ENCODE data around the gene HOXA3. TPM values are rescaled to one million over a fixed set of nuclear protein-coding genes. Genes with fewer than 3 reads are reported as not detected.

The HOXA3 gene
- total and polyA plus RNA-seq, 2 donors (not counting 1 experiment from before 2014, with no cell fraction given): 0.68 to 1.5 TPM

DNA sequence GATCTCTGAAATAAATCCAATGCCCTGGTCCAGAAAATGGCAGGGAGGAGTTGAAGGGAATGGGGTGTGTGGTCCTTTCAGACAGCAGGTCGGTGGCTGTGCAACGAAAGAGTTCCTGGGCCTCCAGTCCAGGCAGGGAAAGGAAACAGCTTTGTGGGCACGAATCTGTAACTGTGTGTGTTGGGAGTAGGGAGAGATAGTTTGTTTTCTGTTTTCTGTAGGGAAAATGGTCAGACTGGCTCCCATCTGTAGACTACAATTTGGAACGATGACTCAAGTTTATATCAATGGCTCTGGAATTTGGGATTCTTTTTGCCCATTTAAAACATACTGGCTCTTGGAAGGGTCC lies 15.5 kb upstream of the HOXA3 start:
- no peak overlapping the region for H3K4me3 ChIP-seq (replicated peaks in 1 of 4; ENCODE audit: control extremely low read depth in 1 of 4, insufficient read depth in 1 of 4, low read depth in 3 of 4, low read length in 4 of 4)
- no peak overlapping the region for H3K4me2 ChIP-seq (ENCODE audit: extremely low read depth, insufficient read depth, low read length)
- DNase-seq (ENCODE audit: low read depth in 2 of 2): no peak
- no peak for TF ChIP-seq EZH2 (IDR thresholded peaks at IDR 0.05; ENCODE audit: low read length, missing control alignments)
- TF ChIP-seq, protein P1, sequence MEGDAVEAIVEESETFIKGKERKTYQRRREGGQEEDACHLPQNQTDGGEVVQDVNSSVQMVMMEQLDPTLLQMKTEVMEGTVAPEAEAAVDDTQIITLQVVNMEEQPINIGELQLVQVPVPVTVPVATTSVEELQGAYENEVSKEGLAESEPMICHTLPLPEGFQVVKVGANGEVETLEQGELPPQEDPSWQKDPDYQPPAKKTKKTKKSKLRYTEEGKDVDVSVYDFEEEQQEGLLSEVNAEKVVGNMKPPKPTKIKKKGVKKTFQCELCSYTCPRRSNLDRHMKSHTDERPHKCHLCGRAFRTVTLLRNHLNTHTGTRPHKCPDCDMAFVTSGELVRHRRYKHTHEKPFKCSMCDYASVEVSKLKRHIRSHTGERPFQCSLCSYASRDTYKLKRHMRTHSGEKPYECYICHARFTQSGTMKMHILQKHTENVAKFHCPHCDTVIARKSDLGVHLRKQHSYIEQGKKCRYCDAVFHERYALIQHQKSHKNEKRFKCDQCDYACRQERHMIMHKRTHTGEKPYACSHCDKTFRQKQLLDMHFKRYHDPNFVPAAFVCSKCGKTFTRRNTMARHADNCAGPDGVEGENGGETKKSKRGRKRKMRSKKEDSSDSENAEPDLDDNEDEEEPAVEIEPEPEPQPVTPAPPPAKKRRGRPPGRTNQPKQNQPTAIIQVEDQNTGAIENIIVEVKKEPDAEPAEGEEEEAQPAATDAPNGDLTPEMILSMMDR (conservative IDR thresholded peaks at IDR 0.05 in 1 of 2, IDR thresholded peaks at IDR 0.05 in 1 of 2; ENCODE audit: low read depth in 1 of 2, low read length in 2 of 2): no peak
- no peaks in the 10 kb centered on the region for H4K20me1 ChIP-seq (ENCODE audit: control insufficient read depth, extremely low read depth, insufficient read depth, low read length)
- no peaks in the 10 kb centered on the region for H3K4me1 ChIP-seq (ENCODE audit: control insufficient read depth, extremely low read depth, insufficient read depth, low read length)
- no peak overlapping the region for H2AFZ ChIP-seq (ENCODE audit: low read length)
- H3K36me3 ChIP-seq (ENCODE audit: control insufficient read depth, insufficient read depth, low read length): no peaks in the 10 kb centered on the region
- no peak overlapping the region for H3K27ac ChIP-seq (ENCODE audit: insufficient read depth, low read length)
- no peak overlapping the region for H3K9ac ChIP-seq (ENCODE audit: insufficient read depth, low read length)
- H3K9me3 ChIP-seq (ENCODE audit: control insufficient read depth, insufficient read depth, low read depth, low read length): no peaks in the 10 kb centered on the region
- peaks cover 87% of the 10 kb centered on the region for H3K27me3 ChIP-seq (ENCODE audit: control insufficient read depth, insufficient read depth, low read length)
- H3K79me2 ChIP-seq (ENCODE audit: control insufficient read depth, insufficient read depth, low read length): no peaks in the 10 kb centered on the region

DNA sequence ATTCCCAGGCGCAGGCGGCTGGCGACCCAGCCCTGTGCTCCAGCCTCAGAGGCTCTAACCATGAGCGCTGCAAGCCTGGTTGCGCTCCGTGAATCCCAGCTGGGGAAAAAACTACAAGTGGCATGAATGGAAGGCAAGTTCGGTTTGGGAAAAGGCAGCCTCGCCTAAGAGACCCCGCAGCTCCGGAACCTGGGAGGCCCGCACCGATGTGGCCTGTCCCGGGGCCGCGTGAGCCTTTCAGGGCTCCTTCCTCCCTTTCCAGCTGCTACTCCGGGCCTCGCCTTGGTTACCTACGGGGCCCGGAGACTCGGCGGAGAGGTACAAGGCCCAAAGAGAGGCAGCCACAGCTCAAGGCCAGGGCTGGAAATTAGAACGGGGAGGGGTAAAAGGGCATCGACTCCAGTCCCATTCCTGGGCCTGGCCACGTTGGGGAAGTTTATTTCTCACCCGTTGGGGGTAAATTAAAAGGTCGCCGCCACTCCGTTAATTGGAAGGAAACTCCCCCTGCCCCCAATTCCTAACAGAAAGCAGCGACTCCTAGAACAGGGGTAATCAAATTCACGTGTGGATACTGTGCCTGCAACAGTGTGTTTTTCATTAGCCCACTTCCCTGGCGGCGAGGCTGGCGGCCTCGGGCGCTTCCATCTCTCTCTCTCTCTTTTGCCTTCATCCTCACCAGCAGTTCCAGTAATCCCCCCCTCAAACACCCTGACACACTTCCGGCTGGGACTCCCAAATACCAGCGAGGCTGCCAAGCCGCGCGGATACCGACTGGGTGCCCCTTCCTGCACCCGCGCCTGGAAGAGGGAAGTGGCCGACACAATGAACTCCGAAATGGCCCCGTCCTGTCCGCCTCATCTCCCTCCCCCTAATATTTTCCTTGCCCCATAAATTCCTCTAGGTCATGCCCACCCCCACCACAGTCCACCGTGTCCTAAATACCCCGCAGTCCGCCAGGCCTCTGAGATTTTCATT lies 14.4 kb upstream of the HOXA3 start:
- Histone ChIP-seq H3K9me3 (ENCODE audit: control insufficient read depth, insufficient read depth, low read depth, low read length) (no peaks in the 10 kb centered on the region), H3K27me3 (ENCODE audit: control insufficient read depth, insufficient read depth, low read length) (peaks cover 77% of the 10 kb centered on the region), H3K4me2 (ENCODE audit: extremely low read depth, insufficient read depth, low read length) (no peak overlapping the region), H3K36me3 (ENCODE audit: control insufficient read depth, insufficient read depth, low read length) (no peaks in the 10 kb centered on the region), H3K27ac (ENCODE audit: insufficient read depth, low read length) (no peak overlapping the region), H4K20me1 (ENCODE audit: control insufficient read depth, extremely low read depth, insufficient read depth, low read length) (no peaks in the 10 kb centered on the region), H2AFZ (ENCODE audit: low read length) (no peak overlapping the region), H3K9ac (ENCODE audit: insufficient read depth, low read length) (no peak overlapping the region), H3K4me1 (ENCODE audit: control insufficient read depth, extremely low read depth, insufficient read depth, low read length) (no peaks in the 10 kb centered on the region), H3K79me2 (ENCODE audit: control insufficient read depth, insufficient read depth, low read length) (no peaks in the 10 kb centered on the region), H3K4me3 (replicated peaks in 1 of 4; ENCODE audit: control extremely low read depth in 1 of 4, insufficient read depth in 1 of 4, low read depth in 3 of 4, low read length in 4 of 4) (no peak overlapping the region)
- no peak for TF ChIP-seq EZH2 (IDR thresholded peaks at IDR 0.05; ENCODE audit: low read length, missing control alignments)
- TF ChIP-seq, protein P1 (conservative IDR thresholded peaks at IDR 0.05 in 1 of 2, IDR thresholded peaks at IDR 0.05 in 1 of 2; ENCODE audit: low read depth in 1 of 2, low read length in 2 of 2): no peak
- no peak for DNase-seq (ENCODE audit: low read depth in 2 of 2)

DNA sequence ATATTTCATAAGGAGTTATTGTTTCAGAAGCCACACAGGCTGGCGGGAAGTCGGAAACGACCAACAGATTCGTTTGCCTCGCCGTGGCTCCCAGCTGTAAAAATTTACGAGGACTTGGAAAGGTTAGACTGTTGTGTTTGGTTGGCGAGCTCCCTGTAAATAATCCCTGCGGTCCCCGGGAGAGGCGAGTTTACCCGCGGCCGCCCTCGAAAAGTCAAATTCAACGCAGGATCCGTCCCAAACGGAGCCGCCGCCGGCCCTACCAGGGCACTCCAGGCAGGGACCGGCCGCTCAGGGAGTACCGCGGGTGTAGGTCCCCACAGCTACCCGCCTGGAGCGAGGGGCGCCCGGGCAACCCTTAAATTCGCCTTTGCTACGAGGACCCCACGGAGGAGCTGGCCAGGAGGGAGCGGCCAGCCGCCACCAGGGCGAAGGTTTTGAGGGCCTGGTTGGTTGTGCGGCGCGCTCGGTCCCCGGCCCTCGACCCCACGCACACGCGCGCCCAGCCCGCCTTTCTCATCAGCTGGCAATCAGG lies 13.7 kb upstream of the HOXA3 start:
- no peaks in the 10 kb centered on the region for H3K4me1 ChIP-seq (ENCODE audit: control insufficient read depth, extremely low read depth, insufficient read depth, low read length)
- no peaks in the 10 kb centered on the region for H3K36me3 ChIP-seq (ENCODE audit: control insufficient read depth, insufficient read depth, low read length)
- no peak overlapping the region for H3K9ac ChIP-seq (ENCODE audit: insufficient read depth, low read length)
- no peaks in the 10 kb centered on the region for H4K20me1 ChIP-seq (ENCODE audit: control insufficient read depth, extremely low read depth, insufficient read depth, low read length)
- H3K79me2 ChIP-seq (ENCODE audit: control insufficient read depth, insufficient read depth, low read length): no peaks in the 10 kb centered on the region
- H3K27ac ChIP-seq (ENCODE audit: insufficient read depth, low read length): no peak overlapping the region
- H2AFZ ChIP-seq (ENCODE audit: low read length): no peak overlapping the region
- H3K4me2 ChIP-seq (ENCODE audit: extremely low read depth, insufficient read depth, low read length): no peak overlapping the region
- peak; percentile 2 for TF ChIP-seq EZH2 (IDR thresholded peaks at IDR 0.05; ENCODE audit: low read length, missing control alignments)
- TF ChIP-seq, protein P1 (conservative IDR thresholded peaks at IDR 0.05 in 1 of 2, IDR thresholded peaks at IDR 0.05 in 1 of 2; ENCODE audit: low read depth in 1 of 2, low read length in 2 of 2): no peak
- peaks cover 69% of the 10 kb centered on the region for H3K27me3 ChIP-seq (ENCODE audit: control insufficient read depth, insufficient read depth, low read length)
- no peaks in the 10 kb centered on the region for H3K9me3 ChIP-seq (ENCODE audit: control insufficient read depth, insufficient read depth, low read depth, low read length)
- no peak for DNase-seq (ENCODE audit: low read depth in 2 of 2)
- peak overlapping the region in 1 of 4 experiments; percentile 40 for H3K4me3 ChIP-seq (replicated peaks in 1 of 4; ENCODE audit: control extremely low read depth in 1 of 4, insufficient read depth in 1 of 4, low read depth in 3 of 4, low read length in 4 of 4)

Data from fibroblast of lung (primary cell).